ENCODE data around the gene MSH5. TPM values are rescaled to one million over a fixed set of nuclear protein-coding genes. Genes with fewer than 3 reads are reported as not detected.

The MSH5 gene
- total and polyA plus RNA-seq, 9 of the 15 experiments (the other 6 are each of a cell fraction or from before 2014, with no cell fraction given): 12.5 to 104 (median 46.6) TPM

DNA sequence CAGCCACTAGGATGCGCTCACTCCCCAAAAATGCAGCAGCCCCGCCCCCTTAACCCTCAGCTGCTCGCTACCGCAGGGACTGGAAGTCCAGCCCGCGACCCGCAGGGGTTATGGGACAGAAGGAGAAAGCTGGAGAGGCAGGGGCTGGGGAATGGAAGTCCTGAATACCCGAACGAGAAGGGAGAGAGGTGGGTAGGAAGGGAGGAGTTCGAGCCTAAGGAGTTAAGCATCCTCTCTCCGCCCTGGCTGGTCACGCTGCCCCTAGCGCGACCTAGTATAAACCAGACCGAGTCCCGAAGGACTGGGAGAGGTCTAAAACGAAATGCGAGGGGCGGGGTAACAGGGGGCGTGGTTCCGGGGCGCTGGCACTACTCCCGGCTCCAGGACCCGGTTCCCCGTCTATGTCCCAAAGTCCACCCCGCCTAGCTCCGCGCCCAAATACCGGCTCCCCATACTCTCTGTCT lies 10.3 kb upstream of the MSH5 start (continued):
- TF ChIP-seq CC2D1A (IDR thresholded peaks at IDR 0.05): peak; percentile 97
- no peak for TF ChIP-seq HNRNPLL (IDR thresholded peaks at IDR 0.05; ENCODE audit: low read depth, low read length, poor library complexity, severe bottlenecking)
- TF ChIP-seq, protein P1, sequence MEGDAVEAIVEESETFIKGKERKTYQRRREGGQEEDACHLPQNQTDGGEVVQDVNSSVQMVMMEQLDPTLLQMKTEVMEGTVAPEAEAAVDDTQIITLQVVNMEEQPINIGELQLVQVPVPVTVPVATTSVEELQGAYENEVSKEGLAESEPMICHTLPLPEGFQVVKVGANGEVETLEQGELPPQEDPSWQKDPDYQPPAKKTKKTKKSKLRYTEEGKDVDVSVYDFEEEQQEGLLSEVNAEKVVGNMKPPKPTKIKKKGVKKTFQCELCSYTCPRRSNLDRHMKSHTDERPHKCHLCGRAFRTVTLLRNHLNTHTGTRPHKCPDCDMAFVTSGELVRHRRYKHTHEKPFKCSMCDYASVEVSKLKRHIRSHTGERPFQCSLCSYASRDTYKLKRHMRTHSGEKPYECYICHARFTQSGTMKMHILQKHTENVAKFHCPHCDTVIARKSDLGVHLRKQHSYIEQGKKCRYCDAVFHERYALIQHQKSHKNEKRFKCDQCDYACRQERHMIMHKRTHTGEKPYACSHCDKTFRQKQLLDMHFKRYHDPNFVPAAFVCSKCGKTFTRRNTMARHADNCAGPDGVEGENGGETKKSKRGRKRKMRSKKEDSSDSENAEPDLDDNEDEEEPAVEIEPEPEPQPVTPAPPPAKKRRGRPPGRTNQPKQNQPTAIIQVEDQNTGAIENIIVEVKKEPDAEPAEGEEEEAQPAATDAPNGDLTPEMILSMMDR (IDR thresholded peaks at IDR 0.05 in 2 of 3, conservative IDR thresholded peaks at IDR 0.05 in 1 of 3; ENCODE audit: insufficient read depth in 2 of 3, low read depth in 1 of 3, low read length in 3 of 3): peak; percentile 12 to 99 (median 95); a peak in 5 of 6 replicates
- TF ChIP-seq, protein P2, sequence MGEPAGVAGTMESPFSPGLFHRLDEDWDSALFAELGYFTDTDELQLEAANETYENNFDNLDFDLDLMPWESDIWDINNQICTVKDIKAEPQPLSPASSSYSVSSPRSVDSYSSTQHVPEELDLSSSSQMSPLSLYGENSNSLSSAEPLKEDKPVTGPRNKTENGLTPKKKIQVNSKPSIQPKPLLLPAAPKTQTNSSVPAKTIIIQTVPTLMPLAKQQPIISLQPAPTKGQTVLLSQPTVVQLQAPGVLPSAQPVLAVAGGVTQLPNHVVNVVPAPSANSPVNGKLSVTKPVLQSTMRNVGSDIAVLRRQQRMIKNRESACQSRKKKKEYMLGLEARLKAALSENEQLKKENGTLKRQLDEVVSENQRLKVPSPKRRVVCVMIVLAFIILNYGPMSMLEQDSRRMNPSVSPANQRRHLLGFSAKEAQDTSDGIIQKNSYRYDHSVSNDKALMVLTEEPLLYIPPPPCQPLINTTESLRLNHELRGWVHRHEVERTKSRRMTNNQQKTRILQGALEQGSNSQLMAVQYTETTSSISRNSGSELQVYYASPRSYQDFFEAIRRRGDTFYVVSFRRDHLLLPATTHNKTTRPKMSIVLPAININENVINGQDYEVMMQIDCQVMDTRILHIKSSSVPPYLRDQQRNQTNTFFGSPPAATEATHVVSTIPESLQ (CRISPR knock-in tag; IDR thresholded peaks at IDR 0.05): peak; percentile 12; the same call in 1 of the 2 replicates
- peak; percentile 1; the same call in 1 of the 2 replicates for TF ChIP-seq MAFK (IDR thresholded peaks at IDR 0.05; ENCODE audit: low read length)
- TF ChIP-seq, protein P3, sequence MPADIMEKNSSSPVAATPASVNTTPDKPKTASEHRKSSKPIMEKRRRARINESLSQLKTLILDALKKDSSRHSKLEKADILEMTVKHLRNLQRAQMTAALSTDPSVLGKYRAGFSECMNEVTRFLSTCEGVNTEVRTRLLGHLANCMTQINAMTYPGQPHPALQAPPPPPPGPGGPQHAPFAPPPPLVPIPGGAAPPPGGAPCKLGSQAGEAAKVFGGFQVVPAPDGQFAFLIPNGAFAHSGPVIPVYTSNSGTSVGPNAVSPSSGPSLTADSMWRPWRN (IDR thresholded peaks at IDR 0.05; ENCODE audit: low read depth): no peak
- TF ChIP-seq RAD21 (CRISPR knock-in tag; conservative IDR thresholded peaks at IDR 0.05 in 1 of 2, IDR thresholded peaks at IDR 0.05 in 1 of 2): peak; percentile 99
- TF ChIP-seq, protein P4, sequence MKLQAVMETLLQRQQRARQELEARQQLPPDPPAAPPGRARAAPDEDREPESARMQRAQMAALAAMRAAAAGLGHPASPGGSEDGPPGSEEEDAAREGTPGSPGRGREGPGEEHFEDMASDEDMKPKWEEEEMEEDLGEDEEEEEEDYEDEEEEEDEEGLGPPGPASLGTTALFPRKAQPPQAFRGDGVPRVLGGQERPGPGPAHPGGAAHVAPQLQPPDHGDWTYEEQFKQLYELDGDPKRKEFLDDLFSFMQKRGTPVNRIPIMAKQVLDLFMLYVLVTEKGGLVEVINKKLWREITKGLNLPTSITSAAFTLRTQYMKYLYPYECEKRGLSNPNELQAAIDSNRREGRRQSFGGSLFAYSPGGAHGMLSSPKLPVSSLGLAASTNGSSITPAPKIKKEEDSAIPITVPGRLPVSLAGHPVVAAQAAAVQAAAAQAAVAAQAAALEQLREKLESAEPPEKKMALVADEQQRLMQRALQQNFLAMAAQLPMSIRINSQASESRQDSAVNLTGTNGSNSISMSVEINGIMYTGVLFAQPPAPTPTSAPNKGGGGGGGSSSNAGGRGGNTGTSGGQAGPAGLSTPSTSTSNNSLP (IDR thresholded peaks at IDR 0.05; ENCODE audit: borderline replicate concordance, low read depth, low read length): 0 out of 2 replicates have a peak, but pooled peaks have one; percentile 14
- TF ChIP-seq, protein P5, sequence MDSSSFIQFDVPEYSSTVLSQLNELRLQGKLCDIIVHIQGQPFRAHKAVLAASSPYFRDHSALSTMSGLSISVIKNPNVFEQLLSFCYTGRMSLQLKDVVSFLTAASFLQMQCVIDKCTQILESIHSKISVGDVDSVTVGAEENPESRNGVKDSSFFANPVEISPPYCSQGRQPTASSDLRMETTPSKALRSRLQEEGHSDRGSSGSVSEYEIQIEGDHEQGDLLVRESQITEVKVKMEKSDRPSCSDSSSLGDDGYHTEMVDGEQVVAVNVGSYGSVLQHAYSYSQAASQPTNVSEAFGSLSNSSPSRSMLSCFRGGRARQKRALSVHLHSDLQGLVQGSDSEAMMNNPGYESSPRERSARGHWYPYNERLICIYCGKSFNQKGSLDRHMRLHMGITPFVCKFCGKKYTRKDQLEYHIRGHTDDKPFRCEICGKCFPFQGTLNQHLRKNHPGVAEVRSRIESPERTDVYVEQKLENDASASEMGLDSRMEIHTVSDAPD (CRISPR knock-in tag; IDR thresholded peaks at IDR 0.05): no peak
- TF ChIP-seq ETV5 (CRISPR knock-in tag; IDR thresholded peaks at IDR 0.05; ENCODE audit: low read depth): peak; percentile 49
- TF ChIP-seq ZKSCAN3 (CRISPR knock-in tag; IDR thresholded peaks at IDR 0.05): no peak
- no peak for TF ChIP-seq CHD1 (IDR thresholded peaks at IDR 0.05; ENCODE audit: low read length)
- TF ChIP-seq, protein P6, sequence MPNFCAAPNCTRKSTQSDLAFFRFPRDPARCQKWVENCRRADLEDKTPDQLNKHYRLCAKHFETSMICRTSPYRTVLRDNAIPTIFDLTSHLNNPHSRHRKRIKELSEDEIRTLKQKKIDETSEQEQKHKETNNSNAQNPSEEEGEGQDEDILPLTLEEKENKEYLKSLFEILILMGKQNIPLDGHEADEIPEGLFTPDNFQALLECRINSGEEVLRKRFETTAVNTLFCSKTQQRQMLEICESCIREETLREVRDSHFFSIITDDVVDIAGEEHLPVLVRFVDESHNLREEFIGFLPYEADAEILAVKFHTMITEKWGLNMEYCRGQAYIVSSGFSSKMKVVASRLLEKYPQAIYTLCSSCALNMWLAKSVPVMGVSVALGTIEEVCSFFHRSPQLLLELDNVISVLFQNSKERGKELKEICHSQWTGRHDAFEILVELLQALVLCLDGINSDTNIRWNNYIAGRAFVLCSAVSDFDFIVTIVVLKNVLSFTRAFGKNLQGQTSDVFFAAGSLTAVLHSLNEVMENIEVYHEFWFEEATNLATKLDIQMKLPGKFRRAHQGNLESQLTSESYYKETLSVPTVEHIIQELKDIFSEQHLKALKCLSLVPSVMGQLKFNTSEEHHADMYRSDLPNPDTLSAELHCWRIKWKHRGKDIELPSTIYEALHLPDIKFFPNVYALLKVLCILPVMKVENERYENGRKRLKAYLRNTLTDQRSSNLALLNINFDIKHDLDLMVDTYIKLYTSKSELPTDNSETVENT (CRISPR knock-in tag; IDR thresholded peaks at IDR 0.05): peak; percentile 58; the same call in 1 of the 2 replicates
- TF ChIP-seq XRCC5 (IDR thresholded peaks at IDR 0.05; ENCODE audit: low read depth, low read length): peak; percentile 95
- peak; percentile 90 for TF ChIP-seq SMC3 (conservative IDR thresholded peaks at IDR 0.05; ENCODE audit: insufficient read depth, low read depth, low read length)
